GM12874 (cell line): Measurements from ENCODE around the gene NDUFS3.
A peak's percentile ranks its signal among the peaks of the same experiment; 100 is the strongest.

Experiments
- TF ChIP-seq, protein P1 (sequence below): IDR thresholded peaks from 2 replicates; pipeline ENCODE4 v1.5.1; 2011; ENCODE audit warnings: low read depth, mild to moderate bottlenecking, control low read depth, low read length, moderate library complexity; ENCODE audit not compliant: insufficient read depth

NDUFS3 gene

DNA sequence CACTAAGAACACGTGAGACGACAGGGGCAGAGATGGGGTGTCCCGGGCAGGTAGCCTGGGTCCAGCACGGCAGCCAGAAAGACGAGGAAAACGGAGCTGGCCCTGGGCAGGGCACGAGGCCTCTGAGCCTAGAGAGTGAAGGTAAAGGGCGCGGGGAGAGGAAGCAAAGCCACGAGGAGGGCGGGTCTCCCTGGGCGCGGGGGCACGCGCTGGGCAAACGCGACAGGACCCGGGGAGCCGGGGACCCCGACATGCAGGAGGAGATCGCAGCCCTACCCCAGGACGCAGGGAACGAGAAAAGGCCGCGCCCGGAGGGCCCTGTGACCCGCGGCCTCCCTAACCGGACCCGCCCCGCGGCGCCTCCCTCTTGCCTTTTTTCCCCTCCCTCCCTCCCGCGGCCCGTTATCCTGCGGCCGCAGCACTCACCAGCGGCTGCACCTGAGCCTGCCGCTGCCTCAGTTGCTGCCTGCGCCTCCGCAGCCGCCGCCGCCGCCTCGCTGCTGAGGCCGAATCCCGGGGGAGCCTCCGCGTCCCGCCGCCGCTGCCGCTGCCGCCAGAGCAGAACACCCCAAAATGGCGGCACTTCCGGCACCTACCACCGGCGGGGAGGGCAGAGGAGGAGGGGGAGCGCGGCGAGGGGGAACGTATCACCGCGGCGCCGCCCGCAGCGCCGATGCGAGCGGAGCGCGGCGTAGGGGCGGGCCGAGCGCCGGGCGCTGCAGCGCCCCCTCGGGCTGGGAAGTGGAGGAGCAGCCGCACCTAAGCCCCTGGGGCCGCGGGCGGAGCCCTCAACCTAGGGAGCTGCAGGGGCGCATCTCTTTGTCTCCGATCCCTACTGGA, 26.1 kb upstream of the NDUFS3 start, which contains the start of gene CELF1:
CELF1 (minus strand) TSS at position 567 of the 840 bp plus-strand sequence. CDS start 53,609 bp downstream, outside the sequence.
- TF ChIP-seq, protein P1, sequence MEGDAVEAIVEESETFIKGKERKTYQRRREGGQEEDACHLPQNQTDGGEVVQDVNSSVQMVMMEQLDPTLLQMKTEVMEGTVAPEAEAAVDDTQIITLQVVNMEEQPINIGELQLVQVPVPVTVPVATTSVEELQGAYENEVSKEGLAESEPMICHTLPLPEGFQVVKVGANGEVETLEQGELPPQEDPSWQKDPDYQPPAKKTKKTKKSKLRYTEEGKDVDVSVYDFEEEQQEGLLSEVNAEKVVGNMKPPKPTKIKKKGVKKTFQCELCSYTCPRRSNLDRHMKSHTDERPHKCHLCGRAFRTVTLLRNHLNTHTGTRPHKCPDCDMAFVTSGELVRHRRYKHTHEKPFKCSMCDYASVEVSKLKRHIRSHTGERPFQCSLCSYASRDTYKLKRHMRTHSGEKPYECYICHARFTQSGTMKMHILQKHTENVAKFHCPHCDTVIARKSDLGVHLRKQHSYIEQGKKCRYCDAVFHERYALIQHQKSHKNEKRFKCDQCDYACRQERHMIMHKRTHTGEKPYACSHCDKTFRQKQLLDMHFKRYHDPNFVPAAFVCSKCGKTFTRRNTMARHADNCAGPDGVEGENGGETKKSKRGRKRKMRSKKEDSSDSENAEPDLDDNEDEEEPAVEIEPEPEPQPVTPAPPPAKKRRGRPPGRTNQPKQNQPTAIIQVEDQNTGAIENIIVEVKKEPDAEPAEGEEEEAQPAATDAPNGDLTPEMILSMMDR = peak; percentile 94

DNA sequence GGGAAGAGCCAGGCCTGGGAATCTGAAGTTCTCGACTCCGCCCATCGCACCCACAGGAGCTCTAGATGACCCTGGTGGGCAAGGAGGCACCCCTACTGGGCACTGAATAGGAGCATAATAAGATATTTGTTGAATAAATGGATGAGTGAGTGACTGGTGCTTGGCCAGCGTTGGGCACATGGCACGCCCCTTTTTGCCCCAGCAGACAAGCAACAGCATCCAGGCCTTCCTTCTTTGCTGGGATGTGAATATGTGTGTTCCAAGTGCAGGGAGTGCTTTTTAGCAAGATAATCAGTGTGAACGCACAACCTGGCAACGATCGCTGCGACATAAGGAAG, 25.5 kb upstream of the NDUFS3 start:
- TF ChIP-seq, protein P1 = no peak

DNA sequence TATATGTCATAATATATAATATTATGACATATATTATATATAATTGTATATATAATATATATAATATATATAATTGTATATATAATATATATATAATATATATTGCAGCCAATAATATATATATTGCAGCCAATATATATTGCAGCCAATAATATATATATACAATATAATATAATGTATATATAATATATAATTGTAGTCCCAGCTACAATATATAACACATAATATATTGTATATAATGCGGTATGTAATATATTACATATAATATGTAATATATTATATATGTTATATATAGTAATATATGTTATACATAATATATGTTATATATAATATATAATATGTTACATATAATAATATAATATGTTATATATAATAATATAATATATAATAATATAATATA, 20.2 kb upstream of the NDUFS3 start:
- TF ChIP-seq, protein P1 = no peak

DNA sequence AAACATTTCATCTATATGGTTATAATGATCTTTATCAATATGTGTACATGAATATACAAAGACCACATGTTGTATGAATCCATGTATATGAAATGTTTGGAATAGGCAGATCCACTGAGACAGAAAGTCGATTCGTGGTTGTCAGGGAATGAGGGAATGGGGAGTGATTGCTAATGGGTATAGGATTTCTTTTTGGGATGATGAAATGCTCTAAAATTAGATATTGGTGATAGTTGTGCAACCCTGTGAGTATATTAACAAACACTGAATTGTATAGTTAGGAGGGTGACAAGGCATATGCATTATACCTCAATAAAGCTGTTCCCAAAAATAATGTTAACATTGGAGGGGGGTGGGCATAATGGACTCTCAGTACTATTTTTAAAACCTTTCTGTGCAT, 18.4 kb upstream of the NDUFS3 start:
- TF ChIP-seq, protein P1 = no peak

DNA sequence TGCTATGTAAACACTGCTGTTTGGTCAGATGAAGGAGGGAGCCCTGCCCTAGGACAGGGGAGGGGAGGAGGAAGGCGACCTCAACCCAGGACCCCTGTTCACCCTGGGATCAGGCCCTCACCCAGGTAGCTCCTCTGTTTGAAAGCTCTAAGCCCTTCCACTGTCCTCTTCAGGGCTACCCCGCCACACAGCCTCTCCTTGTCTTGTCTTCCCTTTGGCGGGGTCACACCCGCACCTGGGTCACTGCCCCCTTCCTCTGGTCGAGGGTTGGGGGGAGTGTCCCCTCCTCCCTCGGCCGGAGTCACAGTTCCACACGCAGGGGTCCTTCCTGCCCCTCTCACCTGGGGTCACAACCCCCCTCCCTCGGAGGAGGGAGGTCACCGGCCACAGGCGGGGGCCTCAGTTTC, 13.9 kb upstream of the NDUFS3 start:
- TF ChIP-seq, protein P1 = no peak

DNA sequence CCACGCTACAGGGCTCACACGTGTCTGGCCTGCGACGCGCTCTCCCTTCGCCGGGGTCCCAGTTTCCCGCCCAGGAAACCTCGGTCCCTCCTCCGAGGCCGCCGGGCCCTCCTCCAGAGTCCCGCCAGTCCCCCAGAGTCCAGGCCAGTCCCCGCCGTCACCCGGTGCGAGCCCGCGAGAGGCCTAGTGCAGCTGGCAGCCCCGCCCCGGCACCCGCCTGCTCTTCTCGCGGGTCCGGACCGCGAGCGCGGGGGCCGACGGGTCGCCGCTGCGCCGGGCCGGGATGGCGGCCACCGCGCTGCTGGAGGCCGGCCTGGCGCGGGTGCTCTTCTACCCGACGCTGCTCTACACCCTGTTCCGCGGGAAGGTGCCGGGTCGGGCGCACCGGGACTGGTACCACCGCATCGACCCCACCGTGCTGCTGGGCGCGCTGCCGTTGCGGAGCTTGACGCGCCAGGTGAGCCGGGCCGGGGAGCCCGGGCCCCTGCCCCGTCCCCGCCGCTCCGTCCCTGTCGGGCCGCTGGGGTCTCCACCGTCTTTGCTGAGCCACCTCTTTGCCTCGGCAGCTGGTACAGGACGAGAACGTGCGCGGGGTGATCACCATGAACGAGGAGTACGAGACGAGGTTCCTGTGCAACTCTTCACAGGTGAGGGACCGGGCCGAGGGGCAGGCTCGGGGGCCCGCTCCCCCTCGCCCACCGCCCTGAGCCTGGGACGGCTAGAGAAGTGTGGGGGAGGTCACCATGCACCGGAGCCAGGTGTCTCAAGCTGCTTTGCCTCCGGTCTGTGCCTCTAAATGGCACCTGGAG, 13.3 kb upstream of the NDUFS3 start, which contains the start of gene PTPMT1:
PTPMT1 (plus strand) TSS at position 260 of the 809 bp plus-strand sequence; CDS start at position 284, 24 bp downstream.
- TF ChIP-seq, protein P1 = no peak

DNA sequence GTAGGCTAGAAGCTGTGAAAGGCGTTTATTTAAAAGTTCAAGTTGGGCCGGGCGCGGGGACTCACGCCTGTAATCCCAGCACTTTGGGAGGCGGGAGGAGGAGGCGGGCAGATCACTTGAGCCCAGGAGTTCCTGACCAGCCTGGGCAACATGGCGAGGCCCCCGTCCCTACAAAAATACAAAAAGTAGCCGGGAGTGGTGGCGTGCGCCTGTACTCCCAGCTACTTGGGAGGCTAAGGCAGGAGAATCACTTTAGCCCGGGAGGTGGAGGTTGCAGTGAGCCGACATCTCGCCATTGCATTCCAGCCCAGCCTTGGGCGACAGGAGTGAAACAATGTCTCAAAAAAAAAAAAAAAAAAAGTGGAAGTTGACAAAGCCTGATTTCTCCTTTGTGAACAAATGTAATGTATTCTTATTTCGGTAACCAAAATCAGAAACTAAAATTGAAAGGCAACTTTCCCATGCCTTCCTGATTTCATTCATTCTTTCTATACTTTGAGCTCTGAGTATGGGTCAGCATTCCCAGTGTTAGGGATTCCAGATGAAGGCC, 12.7 kb upstream of the NDUFS3 start:
- TF ChIP-seq, protein P1 = no peak
